Rectal smooth muscle tissue (tissue), 1 donor: ENCODE data around the gene SHPK.

Source experiments
- H3K27ac ChIP-seq: one replicate; pipeline ENCODE4 v1.7.0; 2013; ENCODE audit warnings: low read depth, low read length, inconsistent platforms
- H3K27me3 ChIP-seq: one replicate; pipeline ENCODE4 v1.7.0; 2013; ENCODE audit warnings: low read length; ENCODE audit not compliant: control insufficient read depth, insufficient read depth
- H3K36me3 ChIP-seq: one replicate; pipeline ENCODE4 v1.7.0; 2013; ENCODE audit warnings: low read length; ENCODE audit not compliant: control insufficient read depth, insufficient read depth
- H3K4me1 ChIP-seq: one replicate; pipeline ENCODE4 v1.7.0; 2013; ENCODE audit warnings: low read length; ENCODE audit not compliant: control insufficient read depth, insufficient read depth
- H3K4me3 ChIP-seq: one replicate; pipeline ENCODE4 v1.7.0; 2013; ENCODE audit warnings: low read length
- H3K9ac ChIP-seq: one replicate; pipeline ENCODE4 v1.7.0; 2013; ENCODE audit warnings: low read length

The SHPK gene

GRCh38 chr17:3636154-3636907 lies at the start of gene SHPK, which contains the start of gene CTNS:
Gene SHPK (minus strand): TSS chr17:3636250. CDS start chr17:3636219, 31 bp downstream.
Gene CTNS (plus strand): TSS chr17:3636760. CDS start chr17:3640207, 3,447 bp downstream.
- H3K9ac ChIP-seq, result peak within 1 kb of the TSS; percentile 80
- no peaks in the 10 kb centered on the region for H3K4me1 ChIP-seq
- no peaks in the 10 kb centered on the region for H3K27me3 ChIP-seq
- peak within 1 kb of the TSS; percentile 98 for H3K4me3 ChIP-seq
- no peaks in the 10 kb centered on the region for H3K36me3 ChIP-seq
- peak within 1 kb of the TSS; percentile 98 for H3K27ac ChIP-seq

GRCh38 chr17:3685174-3685573 lies 49.1 kb upstream of the SHPK start:
- Histone ChIP-seq H3K27me3 (peaks cover 8% of the 10 kb centered on the region), H3K9ac (no peak overlapping the region), H3K4me3 (no peak overlapping the region), H3K4me1 (no peaks in the 10 kb centered on the region), H3K36me3 (no peaks in the 10 kb centered on the region), H3K27ac (no peak overlapping the region)

- H3K4me1 ChIP-seq, result no peaks in the 10 kb centered on the region
- H3K9ac ChIP-seq, result no peak overlapping the region
- H3K4me3 ChIP-seq, result no peak overlapping the region
- no peak overlapping the region for H3K27ac ChIP-seq
- peaks cover 5% of the 10 kb centered on the region for H3K27me3 ChIP-seq
- no peaks in the 10 kb centered on the region for H3K36me3 ChIP-seq
Observed at GRCh38 chr17:3683054-3683511, 47.0 kb upstream of the SHPK start.

- Histone ChIP-seq H3K9ac (no peak overlapping the region), H3K27ac (no peak overlapping the region), H3K27me3 (peaks cover 5% of the 10 kb centered on the region), H3K4me1 (no peaks in the 10 kb centered on the region), H3K4me3 (no peak overlapping the region), H3K36me3 (no peaks in the 10 kb centered on the region)
Observed at GRCh38 chr17:3682033-3682432, 46.0 kb upstream of the SHPK start.

- peaks cover 5% of the 10 kb centered on the region for H3K27me3 ChIP-seq
- no peak overlapping the region for H3K4me3 ChIP-seq
- no peak overlapping the region for H3K27ac ChIP-seq
- H3K9ac ChIP-seq, result no peak overlapping the region
- no peaks in the 10 kb centered on the region for H3K4me1 ChIP-seq
- H3K36me3 ChIP-seq, result no peaks in the 10 kb centered on the region
Observed at GRCh38 chr17:3681565-3681964, 45.5 kb upstream of the SHPK start.

- Histone ChIP-seq H3K36me3 (no peaks in the 10 kb centered on the region), H3K4me1 (no peaks in the 10 kb centered on the region), H3K27ac (no peak overlapping the region), H3K4me3 (no peak overlapping the region), H3K27me3 (peaks cover 5% of the 10 kb centered on the region), H3K9ac (no peak overlapping the region)
Observed at GRCh38 chr17:3681057-3681456, 45.0 kb upstream of the SHPK start.

GRCh38 chr17:3679531-3680126 lies 43.6 kb upstream of the SHPK start:
- Histone ChIP-seq H3K27me3 (no peaks in the 10 kb centered on the region), H3K9ac (no peak overlapping the region), H3K4me1 (no peaks in the 10 kb centered on the region), H3K36me3 (no peaks in the 10 kb centered on the region), H3K27ac (no peak overlapping the region), H3K4me3 (no peak overlapping the region)

GRCh38 chr17:3678821-3679530 lies 42.9 kb upstream of the SHPK start:
- no peak overlapping the region for H3K9ac ChIP-seq
- no peaks in the 10 kb centered on the region for H3K27me3 ChIP-seq
- H3K36me3 ChIP-seq, result no peaks in the 10 kb centered on the region
- no peak overlapping the region for H3K27ac ChIP-seq
- no peaks in the 10 kb centered on the region for H3K4me1 ChIP-seq
- no peak overlapping the region for H3K4me3 ChIP-seq

GRCh38 chr17:3678095-3678820 lies 42.2 kb upstream of the SHPK start:
- no peak overlapping the region for H3K27ac ChIP-seq
- no peak overlapping the region for H3K9ac ChIP-seq
- no peaks in the 10 kb centered on the region for H3K27me3 ChIP-seq
- no peak overlapping the region for H3K4me3 ChIP-seq
- no peaks in the 10 kb centered on the region for H3K4me1 ChIP-seq
- no peaks in the 10 kb centered on the region for H3K36me3 ChIP-seq

GRCh38 chr17:3675886-3676285 lies 39.8 kb upstream of the SHPK start:
- no peak overlapping the region for H3K9ac ChIP-seq
- no peak overlapping the region for H3K4me3 ChIP-seq
- no peak overlapping the region for H3K27ac ChIP-seq
- peaks cover 3% of the 10 kb centered on the region for H3K36me3 ChIP-seq
- no peaks in the 10 kb centered on the region for H3K4me1 ChIP-seq
- H3K27me3 ChIP-seq, result no peaks in the 10 kb centered on the region

- peaks cover 3% of the 10 kb centered on the region for H3K36me3 ChIP-seq
- no peak overlapping the region for H3K27ac ChIP-seq
- H3K4me1 ChIP-seq, result peaks cover 6% of the 10 kb centered on the region
- no peaks in the 10 kb centered on the region for H3K27me3 ChIP-seq
- no peak overlapping the region for H3K9ac ChIP-seq
- H3K4me3 ChIP-seq, result no peak overlapping the region
Observed at GRCh38 chr17:3672571-3672970, 36.5 kb upstream of the SHPK start.

GRCh38 chr17:3669548-3669947 lies 33.5 kb upstream of the SHPK start:
- H3K27me3 ChIP-seq, result no peaks in the 10 kb centered on the region
- peak overlapping the region; percentile 77 for H3K9ac ChIP-seq
- no peak overlapping the region for H3K27ac ChIP-seq
- H3K4me3 ChIP-seq, result peak overlapping the region; percentile 96
- peaks cover 14% of the 10 kb centered on the region for H3K4me1 ChIP-seq
- H3K36me3 ChIP-seq, result peaks cover 6% of the 10 kb centered on the region
